ENCODE results near the gene ELF4. TPM values are rescaled to one million over a fixed set of nuclear protein-coding genes. Genes with fewer than 3 reads are reported as not detected.

Gene ELF4
- total and polyA plus RNA-seq, 9 of the 15 experiments (the other 6 are each of a cell fraction or from before 2014, with no cell fraction given) = 5.9 to 55.8 (median 25.2) TPM

- no peak for TF ChIP-seq ZBTB8A (IDR thresholded peaks at IDR 0.05; ENCODE audit: partially characterized antibody)
- TF ChIP-seq ZC3H8 (IDR thresholded peaks at IDR 0.05) = no peak
- no peak for TF ChIP-seq SMARCB1 (IDR thresholded peaks at IDR 0.05; ENCODE audit: insufficient read length, low read depth)
- no peak for TF ChIP-seq ZNF57 (CRISPR knock-in tag; IDR thresholded peaks at IDR 0.05)
- no peak for TF ChIP-seq DEAF1 (CRISPR knock-in tag; IDR thresholded peaks at IDR 0.05)
- no peak for TF ChIP-seq ZBTB5 (IDR thresholded peaks at IDR 0.05)
- TF ChIP-seq CCNT2 (IDR thresholded peaks at IDR 0.05; ENCODE audit: borderline replicate concordance, extremely low read depth, insufficient read length, low read depth, low read length) = peak; percentile 48
- no peak for TF ChIP-seq MTA2 (IDR thresholded peaks at IDR 0.05; ENCODE audit: low read depth)
- TF ChIP-seq ZNF280A (IDR thresholded peaks at IDR 0.05; ENCODE audit: low read depth, partially characterized antibody) = no peak
- TF ChIP-seq SMAD3 (CRISPR knock-in tag; conservative IDR thresholded peaks at IDR 0.05) = no peak
- no peak for TF ChIP-seq CUX1 (CRISPR knock-in tag; IDR thresholded peaks at IDR 0.05)
- no peak for TF ChIP-seq CSDE1 (IDR thresholded peaks at IDR 0.05)
- TF ChIP-seq GMEB1 (CRISPR knock-in tag; IDR thresholded peaks at IDR 0.05) = no peak
- no peak for TF ChIP-seq MTF1 (CRISPR knock-in tag; IDR thresholded peaks at IDR 0.05; ENCODE audit: borderline replicate concordance)
Observed at GRCh38 chrX:130109429-130110378, 593 bp downstream of the ELF4 start (continued).

All from K562 (cell line).